GM12878 (cell line): ENCODE measurements around the gene AGER. TPM values are rescaled to one million over a fixed set of nuclear protein-coding genes. Genes with fewer than 3 reads are reported as not detected.
A peak's percentile ranks its signal among the peaks of the same experiment; 100 is the strongest.

Source experiments
- CHD2 ChIP-seq: IDR thresholded peaks from 2 replicates; pipeline ENCODE4 v1.6.1; 2011; ENCODE audit warnings: low read depth, low read length, improper control_type of control experiment, borderline replicate concordance
- ELK1 ChIP-seq: IDR thresholded peaks from 2 replicates; pipeline ENCODE4 v1.6.1; 2012; ENCODE audit warnings: low read depth, low read length, improper control_type of control experiment
- HDGF ChIP-seq: fragments of 450-650 bp; IDR thresholded peaks from 2 replicates; pipeline ENCODE4 v1.6.1; 2016; ENCODE audit warnings: antibody characterized with exemption
- LARP7 ChIP-seq: fragments of 450-650 bp; IDR thresholded peaks from 2 replicates; pipeline ENCODE4 v1.6.1; 2017; ENCODE audit warnings: mild to moderate bottlenecking
- MLLT1 ChIP-seq: fragments of 450-650 bp; IDR thresholded peaks from 2 replicates; pipeline ENCODE4 v1.6.1; 2016; ENCODE audit warnings: mild to moderate bottlenecking
- NBN ChIP-seq: fragments of 450-650 bp; IDR thresholded peaks from 2 replicates; pipeline ENCODE4 v1.6.1; 2016
- NFXL1 ChIP-seq: fragments of 450-650 bp; IDR thresholded peaks from 2 replicates; pipeline ENCODE4 v1.6.1; 2017; ENCODE audit warnings: antibody characterized with exemption, mild to moderate bottlenecking, borderline replicate concordance
- NFYB ChIP-seq: IDR thresholded peaks from 2 replicates; pipeline ENCODE4 v1.6.1; 2011; ENCODE audit warnings: low read depth, mild to moderate bottlenecking, low read length, improper control_type of control experiment, moderate library complexity; ENCODE audit not compliant: insufficient read depth
- NKRF ChIP-seq: fragments of 450-650 bp; conservative IDR thresholded peaks from 2 replicates; pipeline ENCODE4 v1.6.1; 2017; ENCODE audit warnings: mild to moderate bottlenecking, moderate library complexity
- PAX8 ChIP-seq: fragments of 450-650 bp; IDR thresholded peaks from 2 replicates; pipeline ENCODE4 v1.6.1; 2017; ENCODE audit warnings: mild to moderate bottlenecking, moderate library complexity
- POLR2AphosphoS2 ChIP-seq: IDR thresholded peaks from 2 replicates; pipeline ENCODE4 v1.6.1; 2011; ENCODE audit warnings: low read depth, mild to moderate bottlenecking, low read length, improper control_type of control experiment, moderate library complexity
- RUNX3 ChIP-seq: IDR thresholded peaks from 2 replicates; pipeline ENCODE4 v1.6.1; 2012; ENCODE audit warnings: low read length, inconsistent platforms
- SIX5 ChIP-seq: IDR thresholded peaks from 2 replicates; pipeline ENCODE4 v1.6.1; 2011; ENCODE audit warnings: mild to moderate bottlenecking, low read depth, low read length, moderate library complexity; ENCODE audit not compliant: severe bottlenecking
- SMAD1 ChIP-seq: fragments of 450-650 bp; IDR thresholded peaks from 2 replicates; pipeline ENCODE4 v1.6.1; 2018; ENCODE audit warnings: mild to moderate bottlenecking, low read depth; ENCODE audit not compliant: partially characterized antibody
- SPI1 ChIP-seq: IDR thresholded peaks from 2 replicates; pipeline ENCODE4 v1.6.1; 2011; ENCODE audit warnings: low read depth, mild to moderate bottlenecking, low read length, moderate library complexity, borderline replicate concordance; ENCODE audit not compliant: insufficient read depth
- SREBF1 ChIP-seq: IDR thresholded peaks from 2 replicates; pipeline ENCODE4 v1.6.1; 2012; ENCODE audit warnings: mild to moderate bottlenecking, low read length
- TARDBP ChIP-seq: IDR thresholded peaks from 2 replicates; pipeline ENCODE4 v1.6.1; 2016; ENCODE audit warnings: borderline replicate concordance
- TBL1XR1 ChIP-seq: IDR thresholded peaks from 2 replicates; pipeline ENCODE4 v1.6.1; 2012; ENCODE audit warnings: low read depth, low read length, improper control_type of control experiment
- TCF12 ChIP-seq: IDR thresholded peaks from 2 replicates; pipeline ENCODE4 v1.6.1; 2011; ENCODE audit warnings: low read depth, mild to moderate bottlenecking, low read length
- USF1 ChIP-seq: IDR thresholded peaks from 2 replicates; pipeline ENCODE4 v1.6.1; 2011; ENCODE audit warnings: borderline replicate concordance, low read depth, mild to moderate bottlenecking, moderate library complexity, mixed read lengths, low read length; ENCODE audit not compliant: insufficient read depth; ENCODE audit errors: extremely low read length
- YBX1 ChIP-seq: fragments of 450-650 bp; IDR thresholded peaks from 2 replicates; pipeline ENCODE4 v1.6.1; 2016; ENCODE audit warnings: antibody characterized with exemption
- ZBTB33 ChIP-seq: fragments of 450-650 bp; IDR thresholded peaks from 2 replicates; pipeline ENCODE4 v1.6.1; 2017; ENCODE audit warnings: mild to moderate bottlenecking
- ZNF274 ChIP-seq: IDR thresholded peaks from one replicate; pipeline ENCODE4 v1.8.0; 2011; ENCODE audit not compliant: insufficient read length, insufficient read depth
- ZSCAN29 ChIP-seq: fragments of 450-650 bp; IDR thresholded peaks from 2 replicates; pipeline ENCODE4 v1.6.1; 2017; ENCODE audit warnings: mild to moderate bottlenecking, moderate library complexity
- polyA plus RNA-seq, 11 experiments: library from polyadenylated mRNA; depleted of rRNA in 4 of 11; unstranded in 6 of 11; stranded (reverse) in 5 of 11; fragments of >200 nt; fragmentation: Nextera tagmentation in 4 of 11; fragmentation: Illumina TruSeq in 1 of 11; extraction: Ambion mirVana in 4 of 11; extraction: Trizol in 1 of 11; gene quantifications; 1 replicate in 1 of 11; 2 replicates in 10 of 11; pipeline versions ENCODE4 v1.2.1 to v1.2.3, GENCODE V29; 2011 to 2016; ENCODE audit warnings: inconsistent platforms in 2 of 11, missing spikeins in 2 of 11, low read depth in 1 of 11
- total RNA-seq, 4 experiments: library from RNA; depleted of rRNA in 3 of 4; stranded (reverse); fragments of >200 nt in 3 of 4; fragmentation: Illumina TruSeq in 1 of 4; extraction: Trizol in 1 of 4; gene quantifications; 2 replicates each; pipeline versions ENCODE4 v1.2.1 to v1.2.3, GENCODE V29; 2013 to 2021

AGER gene
- total and polyA plus RNA-seq, 10 of the 15 experiments (the other 5 are each of a cell fraction or from before 2014, with no cell fraction given) = 1.1 to 18.2 (median 3.9) TPM

- TF ChIP-seq ZBTB33 (no peak), YBX1 (peak; percentile 79; the same call in 1 of the 2 replicates), NBN (0 out of 2 replicates have a peak, but pooled peaks have one; percentile 72), NKRF (no peak), TBL1XR1 (no peak), ZSCAN29 (no peak), SIX5 (no peak), HDGF (no peak; the same call in 1 of the 2 replicates), TARDBP (no peak), SPI1 (no peak; the same call in 1 of the 2 replicates), RUNX3 (peak; percentile 30; the same call in 1 of the 2 replicates), NFYB (peak; percentile 58; the same call in 1 of the 2 replicates), MLLT1 (peak; percentile 36), POLR2AphosphoS2 (0 out of 2 replicates have a peak, but pooled peaks have one; percentile 29), LARP7 (peak; percentile 42; the same call in 1 of the 2 replicates), PAX8 (no peak), ZNF274 (no peak), SREBF1 (no peak), NFXL1 (no peak), CHD2 (peak; percentile 81), SMAD1 (peak; percentile 25), ELK1 (0 out of 2 replicates have a peak, but pooled peaks have one; percentile 35), TCF12 (peak; percentile 29; the same call in 1 of the 2 replicates), USF1 (no peak)
Observed at GRCh38 chr6:32175711-32176475, 8.2 kb downstream of the AGER start, which contains the start of gene AGPAT1 (continued).
